Esophagus muscularis mucosa (tissue), 4 donors: ENCODE results near the gene EPC1. TPM values are rescaled to one million over a fixed set of nuclear protein-coding genes. Genes with fewer than 3 reads are reported as not detected.
A peak's percentile ranks its signal among the peaks of the same experiment; 100 is the strongest.

Source experiments
- DNase-seq: peaks from one replicate; pipeline ENCODE4 v3.0.0-alpha.2; 2017; ENCODE audit errors: extremely low spot score
- H3K27ac ChIP-seq, 4 donors: fragments of 200-600 bp; sonication (generic); replicated peaks in 1 of 4; 1 replicate in 3 of 4; 2 replicates in 1 of 4; pipeline ENCODE4 v1.5.1; 2016 to 2019; ENCODE audit warnings: mild to moderate bottlenecking in 1 of 4
- H3K27me3 ChIP-seq, 4 donors: fragments of 200-600 bp; sonication (generic); one replicate each; pipeline versions ENCODE4 v1.5.1 to v1.6.0; 2016 to 2019
- H3K36me3 ChIP-seq, 4 donors: fragments of 200-600 bp; sonication (generic); one replicate each; pipeline ENCODE4 v1.5.1; 2016 to 2019
- H3K4me1 ChIP-seq, 4 donors: fragments of 200-600 bp; sonication (generic); one replicate each; pipeline ENCODE4 v1.5.1; 2016 to 2019
- H3K4me3 ChIP-seq, 4 donors: fragments of 200-600 bp; sonication (generic); 1 replicate in 2 of 4; 2 replicates in 2 of 4; pipeline ENCODE4 v1.5.1; 2016 to 2019; ENCODE audit warnings: mild to moderate bottlenecking in 4 of 4, moderate library complexity in 1 of 4
- H3K9me3 ChIP-seq, 4 donors: fragments of 200-600 bp; sonication (generic); 1 replicate in 3 of 4; 2 replicates in 1 of 4; pipeline ENCODE4 v1.5.1; 2016 to 2019
- EP300 ChIP-seq: sonication (generic); formaldehyde crosslinking; IDR thresholded peaks from one replicate; pipeline ENCODE4 v1.6.1; 2017; ENCODE audit warnings: antibody characterized with exemption
- POLR2A ChIP-seq: fragments of 450-650 bp; IDR thresholded peaks from one replicate; pipeline ENCODE4 v1.6.1; 2017; ENCODE audit warnings: antibody characterized with exemption, moderate library complexity, mild to moderate bottlenecking, low read depth
- POLR2AphosphoS5 ChIP-seq, 2 donors: sonication (generic); formaldehyde crosslinking; IDR thresholded peaks; one replicate each; pipeline ENCODE4 v1.6.1; 2017; ENCODE audit warnings: antibody characterized with exemption in 2 of 2
- WGBS: methylation state at CpG from one replicate; pipeline ENCODE4 v1.1.5; 2018; 5-methylcytosine and 5-hydroxymethylcytosine counted together
- intact Hi-C: fragments of 100-400 bp; cut with DNase I; formaldehyde crosslinking; loops from one replicate; pipeline ENCODE4 v1.15.1; 2023
- total RNA-seq, 4 donors: library from RNA; depleted of rRNA; stranded (reverse); fragments of >200 nt; gene quantifications; one replicate each; pipeline versions ENCODE4 v1.1.0 to v1.2.1, GENCODE V29; 2016
- TF ChIP-seq, protein P1 (sequence below), 3 experiments: fragments of 200-600 bp in 2 of 3; fragments of 450-650 bp in 1 of 3; sonication (generic) in 2 of 3; IDR thresholded peaks; one replicate each; pipeline ENCODE4 v1.5.1; 2017 to 2019; ENCODE audit warnings: antibody characterized with exemption in 3 of 3, mild to moderate bottlenecking in 2 of 3, moderate library complexity in 1 of 3

EPC1 gene
- total RNA-seq, 4 donors from 2014 or later: 23.5 to 40.4 (median 35.2) TPM

DNA sequence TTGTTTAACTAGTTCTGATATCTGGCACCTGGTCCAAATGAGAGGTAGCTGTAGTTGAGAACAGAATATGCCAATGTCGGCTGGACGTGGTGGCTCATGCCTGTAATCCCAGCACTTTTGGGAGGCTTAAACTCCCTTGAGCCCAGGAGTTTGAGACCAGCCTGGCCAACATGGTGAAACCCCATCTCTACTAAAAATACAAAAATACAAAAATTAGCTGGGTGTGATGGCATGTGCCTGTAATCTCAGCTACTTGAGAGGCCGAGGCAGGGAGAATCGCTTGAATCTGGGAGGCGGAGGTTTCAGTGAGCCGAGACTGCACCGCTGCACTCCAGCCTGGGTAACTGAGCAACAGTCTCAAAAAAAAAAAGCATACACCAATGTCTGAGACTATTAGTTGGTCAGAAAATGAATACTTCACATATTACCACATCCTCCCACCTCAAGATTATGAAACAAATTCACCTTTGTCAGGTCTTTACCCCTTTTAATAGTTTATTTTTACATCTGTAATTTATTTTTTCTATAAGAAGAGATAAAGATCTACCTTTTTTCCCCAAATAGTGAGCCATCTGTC, 38.8 kb downstream of the EPC1 start:
- intact Hi-C loops: no loop called here
- H3K9me3 ChIP-seq: no peaks in the 10 kb centered on the region
- H3K4me3 ChIP-seq: peak overlapping the region in 1 of 4 donors; percentile 3
- no peaks in the 10 kb centered on the region for H3K27me3 ChIP-seq
- peaks cover 32 to 86% (median 65%) of the 10 kb centered on the region in 4 donors for H3K4me1 ChIP-seq
- peaks cover 0 to 23% (median 19%) of the 10 kb centered on the region in 4 donors for H3K36me3 ChIP-seq
- WGBS: 84% methylated on average over 7 of the region's 7 CpGs
- no peak for DNase-seq
- peak overlapping the region in 1 of 4 donors; percentile 37 for H3K27ac ChIP-seq
- TF ChIP-seq, protein P1, sequence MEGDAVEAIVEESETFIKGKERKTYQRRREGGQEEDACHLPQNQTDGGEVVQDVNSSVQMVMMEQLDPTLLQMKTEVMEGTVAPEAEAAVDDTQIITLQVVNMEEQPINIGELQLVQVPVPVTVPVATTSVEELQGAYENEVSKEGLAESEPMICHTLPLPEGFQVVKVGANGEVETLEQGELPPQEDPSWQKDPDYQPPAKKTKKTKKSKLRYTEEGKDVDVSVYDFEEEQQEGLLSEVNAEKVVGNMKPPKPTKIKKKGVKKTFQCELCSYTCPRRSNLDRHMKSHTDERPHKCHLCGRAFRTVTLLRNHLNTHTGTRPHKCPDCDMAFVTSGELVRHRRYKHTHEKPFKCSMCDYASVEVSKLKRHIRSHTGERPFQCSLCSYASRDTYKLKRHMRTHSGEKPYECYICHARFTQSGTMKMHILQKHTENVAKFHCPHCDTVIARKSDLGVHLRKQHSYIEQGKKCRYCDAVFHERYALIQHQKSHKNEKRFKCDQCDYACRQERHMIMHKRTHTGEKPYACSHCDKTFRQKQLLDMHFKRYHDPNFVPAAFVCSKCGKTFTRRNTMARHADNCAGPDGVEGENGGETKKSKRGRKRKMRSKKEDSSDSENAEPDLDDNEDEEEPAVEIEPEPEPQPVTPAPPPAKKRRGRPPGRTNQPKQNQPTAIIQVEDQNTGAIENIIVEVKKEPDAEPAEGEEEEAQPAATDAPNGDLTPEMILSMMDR (IDR thresholded peaks at IDR 0.05): no peak
- no peak for TF ChIP-seq POLR2AphosphoS5 (IDR thresholded peaks at IDR 0.05)
- no peak for TF ChIP-seq EP300
- no peak for TF ChIP-seq POLR2A

DNA sequence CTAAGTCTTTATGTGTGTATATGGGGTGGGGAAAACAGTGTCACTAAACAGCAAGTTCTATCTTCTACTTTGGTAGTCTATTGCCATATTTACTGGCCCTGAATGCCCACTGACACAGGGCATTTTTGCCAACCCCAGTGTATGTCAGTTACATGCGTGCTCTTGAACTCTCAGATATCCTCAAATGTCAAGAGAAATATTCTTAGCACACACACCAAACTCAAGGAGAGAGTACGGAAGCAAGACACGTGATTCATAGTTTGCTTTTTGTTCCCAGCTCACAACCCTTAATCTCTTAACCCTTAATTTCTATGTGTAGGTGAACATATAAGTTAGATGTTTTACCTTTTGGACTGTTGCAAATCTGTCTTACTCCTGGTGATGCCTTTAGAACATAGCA, 39.3 kb downstream of the EPC1 start:
- no peak for DNase-seq
- Histone ChIP-seq H3K4me1 (peaks cover 29 to 86% (median 60%) of the 10 kb centered on the region in 4 donors), H3K4me3 (peak overlapping the region in 1 of 4 donors; percentile 3), H3K27me3 (no peaks in the 10 kb centered on the region), H3K9me3 (no peaks in the 10 kb centered on the region), H3K27ac (peak overlapping the region in 1 of 4 donors; percentile 37), H3K36me3 (peaks cover 0 to 27% (median 23%) of the 10 kb centered on the region in 4 donors)
- no peak for TF ChIP-seq POLR2A
- TF ChIP-seq EP300: no peak
- TF ChIP-seq, protein P1 (IDR thresholded peaks at IDR 0.05): no peak
- TF ChIP-seq POLR2AphosphoS5 (IDR thresholded peaks at IDR 0.05): no peak
- intact Hi-C loops: no loop called here
- WGBS: 51% methylated on average over 3 of the region's 3 CpGs

DNA sequence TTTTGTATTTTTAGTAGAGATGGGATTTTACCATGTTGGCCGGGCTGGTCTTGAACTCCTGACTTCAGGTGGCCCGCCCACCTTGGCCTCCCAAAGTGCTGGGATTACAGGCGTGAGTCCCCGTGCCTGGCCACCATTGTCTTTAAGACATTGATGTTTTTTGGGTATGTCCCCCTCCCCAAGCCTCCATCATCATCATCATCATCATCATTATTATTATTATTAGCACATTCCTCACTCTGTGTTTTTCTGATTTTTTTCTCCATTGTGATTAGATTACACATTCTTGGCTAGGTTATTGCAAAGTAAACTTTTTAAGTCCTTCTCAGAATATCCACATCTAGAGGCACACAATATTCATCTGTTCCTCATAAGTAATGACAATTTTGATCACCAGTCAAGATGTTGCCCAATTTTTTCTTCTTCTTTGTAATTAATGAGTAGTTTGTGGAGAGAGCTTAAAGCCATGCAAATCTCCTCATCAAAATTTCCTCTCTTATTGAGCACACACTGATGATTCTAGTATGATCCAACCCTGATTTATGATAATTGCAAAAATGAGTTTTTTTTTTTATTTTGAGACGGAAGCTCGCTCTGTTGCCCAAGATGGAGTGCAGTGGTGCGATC, 47.5 kb downstream of the EPC1 start:
- H3K27me3 ChIP-seq: no peaks in the 10 kb centered on the region
- peaks cover 3 to 65% (median 61%) of the 10 kb centered on the region in 4 donors for H3K4me1 ChIP-seq
- no peak overlapping the region for H3K4me3 ChIP-seq
- TF ChIP-seq POLR2A: no peak
- TF ChIP-seq EP300: no peak
- TF ChIP-seq POLR2AphosphoS5 (IDR thresholded peaks at IDR 0.05): no peak
- no peaks in the 10 kb centered on the region for H3K9me3 ChIP-seq
- DNase-seq: no peak
- H3K27ac ChIP-seq: no peak overlapping the region
- 93% methylated on average over 7 of the region's 7 CpGs for WGBS
- H3K36me3 ChIP-seq: peaks cover 0 to 20% (median 14%) of the 10 kb centered on the region in 4 donors
- intact Hi-C loops: no loop called here

DNA sequence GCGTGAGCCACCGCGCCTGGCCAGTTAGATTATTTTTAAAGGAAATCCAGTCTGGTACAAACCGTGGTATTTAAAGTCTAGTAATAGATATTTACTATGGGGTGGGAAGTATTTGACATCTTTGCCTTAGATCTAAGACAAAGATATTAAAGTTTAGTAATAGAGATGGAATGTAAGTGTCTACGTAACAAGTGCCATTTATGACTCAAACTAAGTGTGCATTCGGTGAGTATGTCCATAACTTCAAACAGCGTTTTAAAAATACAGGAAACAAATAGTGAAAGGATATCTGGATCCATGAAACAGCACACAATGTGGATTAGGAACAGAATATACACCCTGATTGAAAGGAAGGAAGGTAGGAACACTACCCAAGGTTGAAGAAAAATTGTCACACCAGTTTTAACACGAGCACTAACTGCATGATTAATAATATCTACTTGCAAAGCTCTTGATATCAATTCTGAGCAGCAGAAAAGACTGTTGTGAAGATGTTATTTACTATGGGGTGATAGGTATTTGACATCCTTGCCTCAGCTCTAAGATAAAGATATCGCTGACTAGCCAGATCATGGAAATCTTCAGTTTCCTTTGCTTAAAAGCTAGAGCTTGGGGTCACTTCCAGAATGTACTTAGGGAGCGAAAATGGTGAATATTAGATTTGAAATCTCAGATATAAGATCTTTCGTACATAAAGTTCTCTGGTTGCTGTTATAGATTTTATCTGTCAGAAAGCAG, 48.7 kb downstream of the EPC1 start:
- no peak overlapping the region for H3K27ac ChIP-seq
- intact Hi-C loops: no loop called here
- H3K4me1 ChIP-seq: peaks cover 3 to 63% (median 61%) of the 10 kb centered on the region in 4 donors
- H3K4me3 ChIP-seq: no peak overlapping the region
- TF ChIP-seq EP300: no peak
- no peak for TF ChIP-seq POLR2A
- TF ChIP-seq POLR2AphosphoS5 (IDR thresholded peaks at IDR 0.05): no peak
- TF ChIP-seq, protein P1 (IDR thresholded peaks at IDR 0.05): no peak
- peaks cover 0 to 8% (median 5%) of the 10 kb centered on the region in 4 donors for H3K36me3 ChIP-seq
- H3K27me3 ChIP-seq: no peaks in the 10 kb centered on the region
- no peaks in the 10 kb centered on the region for H3K9me3 ChIP-seq
- DNase-seq: no peak
- whole genome bisulfite sequencing: 84% methylated on average over 11 of the region's 11 CpGs

DNA sequence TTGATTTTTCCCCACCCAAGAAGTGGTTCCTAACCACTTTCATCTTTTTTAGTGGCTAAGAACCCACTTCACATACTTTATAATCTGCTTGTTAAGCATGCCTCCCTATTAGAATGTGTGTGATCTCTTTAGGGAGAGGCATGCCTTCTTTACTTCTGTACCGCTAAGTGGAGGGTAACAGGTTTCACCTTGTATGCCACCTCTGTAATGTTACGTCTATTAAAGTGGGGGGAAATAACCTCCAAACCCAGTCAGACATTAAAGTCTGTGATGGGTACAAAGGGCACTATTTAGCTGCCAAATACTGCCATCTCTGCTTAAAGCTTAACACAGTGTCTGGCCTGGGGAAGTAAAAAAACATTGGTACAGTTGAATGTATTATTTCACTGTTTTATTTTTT, 51.9 kb downstream of the EPC1 start:
- 64% methylated on average over 2 of the region's 2 CpGs for WGBS
- no peak overlapping the region for H3K4me3 ChIP-seq
- no peaks in the 10 kb centered on the region for H3K27me3 ChIP-seq
- intact Hi-C loops: no loop called here
- TF ChIP-seq EP300 (no peak), POLR2A (no peak), POLR2AphosphoS5 (IDR thresholded peaks at IDR 0.05) (no peak)
- TF ChIP-seq, protein P1 (IDR thresholded peaks at IDR 0.05): no peak
- DNase-seq: no peak
- no peaks in the 10 kb centered on the region for H3K9me3 ChIP-seq
- no peak overlapping the region for H3K27ac ChIP-seq
- peaks cover 3 to 47% (median 46%) of the 10 kb centered on the region in 4 donors for H3K4me1 ChIP-seq
- peaks cover under 1 to 28% (median 12%) of the 10 kb centered on the region in 4 donors for H3K36me3 ChIP-seq
